GM19043 (cell line): ENCODE measurements around the gene MTHFD1.
"Not testable (repeated sequence)": the region's sequence is repeated elsewhere in the genome, so short reads cannot be mapped to it uniquely, and the experiment has no call there.

Experiments
- ATAC-seq: cut with Tn5 transposase; IDR thresholded peaks from one replicate; pipeline ENCODE4 v1.9.1; 2021; ENCODE audit warnings: low read depth; ENCODE audit not compliant: unreplicated experiment

MTHFD1 gene

DNA sequence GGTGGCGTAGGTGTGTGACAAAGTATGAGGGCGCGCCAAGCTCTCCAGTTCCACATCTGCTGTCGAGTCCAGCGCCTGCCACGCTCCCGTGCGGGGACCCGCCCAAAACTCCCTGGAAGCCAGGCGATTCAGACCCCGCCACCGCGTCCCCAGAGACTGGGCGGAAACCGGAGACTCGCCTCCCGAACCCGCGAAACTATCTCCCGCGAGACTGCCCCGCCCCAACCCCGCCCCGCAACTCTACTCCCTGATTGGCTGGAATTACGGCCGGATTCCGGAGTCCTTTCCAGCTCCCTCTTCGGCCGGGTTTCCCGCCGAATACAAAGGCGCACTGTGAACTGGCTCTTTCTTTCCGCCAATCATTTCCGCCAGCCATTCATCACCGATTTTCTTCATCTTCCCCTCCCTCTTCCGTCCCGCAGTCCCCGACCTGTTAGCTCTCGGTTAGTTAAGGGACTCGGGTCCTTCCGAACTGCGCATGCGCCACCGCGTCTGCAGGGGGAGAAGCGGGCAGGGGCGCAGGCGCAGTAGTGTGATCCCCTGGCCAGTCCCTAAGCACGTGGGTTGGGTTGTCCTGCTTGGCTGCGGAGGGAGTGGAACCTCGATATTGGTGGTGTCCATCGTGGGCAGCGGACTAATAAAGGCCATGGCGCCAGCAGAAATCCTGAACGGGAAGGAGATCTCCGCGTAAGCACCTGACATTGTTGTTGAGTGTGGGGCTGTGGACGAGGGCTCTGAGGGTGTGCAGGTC lies at the start of gene MTHFD1:
Gene MTHFD1, plus strand, starts transcription at position 572 of the 751 bp plus-strand sequence. Its CDS starts 75 bp downstream, at position 647.
- ATAC-seq = peak; percentile 87

DNA sequence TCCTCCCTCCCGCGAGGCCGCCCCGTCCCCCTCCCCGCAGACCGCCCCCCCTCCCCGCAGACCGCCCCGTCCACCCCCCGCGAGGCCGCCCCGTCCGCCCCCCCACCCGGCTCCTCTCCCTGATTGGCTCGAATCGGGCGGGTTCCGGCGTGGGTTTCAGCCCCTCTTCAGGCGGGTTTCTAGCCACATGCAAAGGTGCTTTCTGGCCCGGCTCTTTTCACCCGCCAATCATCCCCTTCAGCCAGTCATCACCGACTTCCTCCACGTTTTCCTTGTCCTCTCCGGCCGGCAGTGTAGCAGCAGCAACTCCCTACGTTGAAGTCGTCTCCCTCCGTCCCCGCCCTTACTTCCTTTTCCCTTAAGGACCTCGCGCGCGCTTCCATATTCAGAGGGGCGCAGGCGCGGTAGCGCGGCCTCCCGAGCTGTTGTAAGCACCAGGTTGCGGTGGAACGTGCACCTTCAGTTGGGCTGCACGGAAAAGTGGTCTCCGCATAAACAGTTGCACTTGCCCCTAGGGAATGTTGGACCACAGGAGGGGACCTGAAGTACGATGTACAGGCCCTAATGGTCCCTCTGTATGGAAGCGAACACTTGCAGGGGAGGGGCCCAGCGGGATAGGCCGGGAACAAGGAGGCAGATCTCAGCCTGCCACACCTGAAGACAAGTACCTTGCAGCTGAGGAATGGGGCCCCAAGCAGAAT lies 49.4 kb upstream of the MTHFD1 start:
- peak; percentile 89 for ATAC-seq

DNA sequence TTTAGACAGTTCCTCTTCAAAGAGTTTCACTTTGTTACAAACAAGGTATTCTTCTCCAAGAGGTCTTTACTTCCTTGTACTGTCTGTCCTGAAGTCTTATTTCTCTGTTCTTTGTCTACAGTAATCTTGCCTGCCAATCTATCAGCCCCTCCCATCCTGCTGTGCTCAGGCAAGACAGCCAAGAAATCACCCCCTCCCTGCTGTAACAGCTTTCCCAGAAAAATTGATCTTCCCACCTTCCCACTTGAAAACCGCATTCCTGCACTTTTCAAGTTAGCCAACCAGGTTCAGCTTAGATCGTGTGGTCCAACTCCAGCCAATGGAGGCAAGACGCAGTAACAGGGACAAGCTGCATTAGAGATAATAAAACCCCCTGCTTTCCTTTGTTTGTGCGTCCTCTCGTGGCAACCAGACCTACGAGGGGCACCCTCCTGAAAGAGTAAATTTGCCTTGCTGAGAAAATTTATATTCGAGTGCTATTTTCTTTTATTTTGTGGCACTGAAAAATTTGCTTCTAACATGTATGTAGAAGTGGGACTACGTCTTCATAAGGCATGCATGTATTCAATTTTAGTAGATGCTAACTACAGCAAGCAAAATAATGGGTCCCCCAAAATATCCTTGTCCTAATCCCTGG lies 47.5 kb upstream of the MTHFD1 start:
- no peak for ATAC-seq

DNA sequence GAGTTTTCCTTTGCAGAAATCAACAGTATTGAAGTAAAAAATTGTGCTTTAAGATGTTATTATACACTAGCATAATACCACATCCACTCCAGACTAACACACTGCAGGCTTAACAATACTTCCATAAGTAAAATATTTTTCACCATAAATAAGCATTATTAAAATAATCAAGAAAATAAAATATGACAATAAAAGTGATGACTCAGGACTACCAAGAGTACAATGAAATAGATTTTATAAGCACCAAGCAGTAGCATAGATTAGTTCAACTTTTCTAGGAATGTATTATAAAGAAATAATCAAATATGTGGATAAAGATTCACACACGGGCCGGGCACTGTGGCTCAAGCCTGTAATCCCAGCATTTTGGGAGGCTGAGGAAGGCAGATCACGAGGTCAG lies 40.4 kb upstream of the MTHFD1 start:
- no peak for ATAC-seq

- no peak for ATAC-seq
Measured at GRCh38 chr14:64349741-64350490, 38.2 kb upstream of the MTHFD1 start.

DNA sequence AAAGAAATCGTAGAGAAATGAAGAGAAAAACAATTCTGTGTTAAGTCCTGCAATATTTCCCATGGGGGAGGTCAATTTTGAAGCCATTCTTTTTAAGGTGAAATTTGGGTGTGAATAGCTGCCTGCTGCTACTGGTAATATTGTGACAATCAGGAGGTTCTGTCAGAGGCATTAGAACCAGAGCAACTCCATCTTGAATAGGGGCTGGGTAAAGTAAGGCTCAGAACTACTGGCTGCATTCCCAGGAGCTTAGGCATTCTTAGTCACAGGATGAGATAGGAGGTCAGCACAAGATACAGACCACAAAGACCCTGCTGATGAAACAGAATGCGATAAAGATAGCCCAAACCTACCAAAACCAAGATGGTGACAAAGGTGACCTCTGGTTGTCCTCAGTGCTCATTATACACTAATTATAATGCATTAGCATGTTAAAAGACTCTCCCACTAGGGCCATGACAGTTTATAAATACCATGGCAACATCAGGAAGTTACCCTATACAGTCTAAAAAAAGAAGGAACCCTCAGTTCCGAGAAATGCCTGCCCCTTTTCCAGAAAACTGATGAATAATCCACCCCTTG lies 24.8 kb upstream of the MTHFD1 start:
- ATAC-seq = no peak

DNA sequence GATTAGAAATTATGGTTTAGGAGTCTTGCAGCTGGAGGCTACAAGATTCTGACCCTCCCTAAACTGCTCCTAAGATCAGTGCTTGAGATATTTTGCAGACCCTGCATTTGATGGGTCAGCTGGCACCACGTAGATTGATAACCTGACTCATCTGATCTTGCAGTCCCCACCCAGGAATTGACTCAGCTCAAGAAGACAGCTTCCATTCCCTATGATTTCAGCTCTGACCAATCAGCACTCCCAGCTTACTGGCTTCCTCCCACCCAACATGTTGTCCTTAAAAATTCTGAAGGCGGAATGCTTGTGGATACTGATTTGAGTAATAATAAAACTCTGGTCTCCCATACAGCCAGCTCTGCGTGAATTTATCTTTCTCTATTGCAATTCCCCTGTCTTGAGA lies 23.2 kb upstream of the MTHFD1 start:
- no peak for ATAC-seq

DNA sequence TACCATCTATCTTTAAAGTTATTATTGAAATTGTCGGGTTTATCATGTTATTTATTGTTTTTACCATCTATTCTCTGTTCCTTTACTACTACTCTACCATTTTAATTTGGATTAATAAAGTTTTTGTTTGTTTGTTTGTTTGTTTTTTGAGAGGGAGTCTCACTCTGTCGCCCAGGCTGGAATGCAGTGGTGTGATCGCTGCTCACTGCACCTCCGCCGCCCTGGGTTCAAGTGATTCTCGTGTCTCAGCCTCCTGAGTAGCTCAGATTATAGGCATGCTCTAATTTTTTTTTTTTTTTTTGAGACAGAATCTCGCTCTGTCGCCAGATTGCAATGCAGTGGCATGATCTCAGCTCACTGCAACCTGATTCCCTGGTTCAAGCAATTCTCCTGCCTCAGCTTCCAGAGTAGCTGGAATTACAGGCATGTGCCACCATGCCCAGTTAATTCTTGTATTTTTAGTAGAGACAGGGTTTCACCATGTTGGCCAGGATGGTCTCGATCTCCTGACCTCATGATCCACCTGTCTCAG lies 22.7 kb upstream of the MTHFD1 start:
- ATAC-seq = not testable (repeated sequence)

- ATAC-seq = no peak
Measured at GRCh38 chr14:64369201-64369600, 19.0 kb upstream of the MTHFD1 start.

GRCh38 chr14:64387232-64387781 lies 846 bp upstream of the MTHFD1 start:
- peak; percentile 30 for ATAC-seq

DNA sequence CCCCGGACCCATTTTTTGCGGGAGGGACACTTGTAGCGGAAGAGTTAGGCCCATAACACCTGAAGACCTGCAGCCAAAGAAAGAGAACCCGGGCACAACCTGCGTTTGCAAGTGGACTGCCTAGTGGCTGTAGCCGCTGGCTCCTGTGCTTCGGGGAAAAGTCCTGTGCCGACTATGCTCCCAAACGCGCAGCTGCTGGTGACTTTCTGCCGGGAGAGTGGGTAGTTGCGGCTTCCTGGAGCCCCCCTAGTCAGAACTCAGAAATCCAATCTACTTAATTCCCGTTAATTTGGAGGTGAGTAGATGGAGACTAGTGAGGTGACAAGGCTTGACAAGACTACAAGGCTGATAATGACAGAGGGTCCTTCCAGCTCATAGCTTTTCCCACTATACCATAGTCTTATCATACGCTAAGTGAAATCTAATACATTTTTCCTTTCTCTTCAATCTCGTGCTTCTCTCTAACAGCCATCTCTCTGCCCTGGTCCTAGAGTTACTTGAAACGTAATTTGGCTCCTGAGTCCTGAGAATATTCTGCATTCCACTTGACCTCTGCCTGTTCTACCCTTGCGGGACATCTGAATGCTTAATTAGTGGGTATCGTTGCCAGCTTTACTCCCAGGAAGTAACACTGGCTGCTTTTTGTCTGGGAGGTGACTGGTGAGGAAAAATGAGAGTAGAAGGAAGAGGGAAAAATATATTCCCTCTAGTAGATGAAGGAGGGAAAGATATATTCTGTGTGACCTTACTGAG lies 556 bp downstream of the MTHFD1 start:
- ATAC-seq = no peak

DNA sequence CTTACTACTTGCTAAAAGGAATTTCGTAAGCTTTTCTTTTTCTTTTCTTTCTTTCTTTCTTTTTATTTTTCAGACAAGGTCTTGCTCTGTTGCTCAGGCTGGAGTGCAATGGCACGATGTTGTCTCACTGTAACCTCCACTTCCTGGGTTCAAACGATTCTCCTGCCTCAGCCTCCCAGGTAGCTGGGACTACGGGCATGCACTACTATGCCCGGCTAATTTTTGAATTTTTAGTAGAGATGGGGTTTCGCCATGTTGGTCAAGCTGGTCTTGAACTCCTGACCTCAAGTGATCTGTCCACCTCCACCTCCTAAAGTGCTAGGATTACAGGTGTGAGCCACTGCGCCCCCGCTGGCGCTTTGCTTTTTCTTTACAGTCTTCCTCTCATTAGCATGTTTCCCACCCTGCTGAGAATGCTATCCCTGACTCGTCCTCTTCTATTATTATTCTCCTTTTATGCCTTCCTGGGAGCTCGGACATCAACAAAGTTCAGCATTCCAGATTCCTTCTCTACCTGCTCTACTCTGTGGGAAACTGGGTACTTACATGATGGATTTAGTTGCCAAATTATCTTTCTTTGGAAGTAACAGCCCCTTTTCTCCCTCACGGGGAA lies 3.1 kb downstream of the MTHFD1 start:
- no peak for ATAC-seq

GRCh38 chr14:64391986-64392385 lies 3.8 kb downstream of the MTHFD1 start:
- no peak for ATAC-seq

DNA sequence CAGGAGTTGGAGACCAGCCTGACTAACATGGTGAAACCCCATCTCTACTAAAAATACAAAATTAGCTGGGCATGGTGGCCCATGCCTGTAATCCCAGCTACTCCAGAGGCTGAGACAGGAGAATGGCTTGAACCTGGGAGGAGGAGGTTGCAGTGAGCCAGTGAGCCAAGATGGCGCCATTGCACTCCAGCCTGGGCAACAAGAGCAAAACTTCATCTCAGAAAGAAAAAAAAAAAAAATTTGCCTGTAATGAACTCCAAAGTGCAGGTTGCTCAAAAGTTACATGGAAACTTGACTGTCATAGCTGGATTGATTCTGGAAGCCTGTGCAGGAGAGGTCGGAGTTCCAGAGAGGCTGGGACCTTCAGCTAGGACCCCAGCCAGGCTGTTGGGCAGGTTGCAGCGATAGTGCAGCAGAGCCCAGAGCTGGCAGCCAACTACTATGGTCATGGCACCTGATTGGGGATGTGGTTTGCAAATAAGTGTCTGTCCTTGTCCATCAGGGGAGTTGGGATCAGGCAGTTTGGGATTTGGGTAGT lies 5.1 kb downstream of the MTHFD1 start:
- not testable (repeated sequence) for ATAC-seq

DNA sequence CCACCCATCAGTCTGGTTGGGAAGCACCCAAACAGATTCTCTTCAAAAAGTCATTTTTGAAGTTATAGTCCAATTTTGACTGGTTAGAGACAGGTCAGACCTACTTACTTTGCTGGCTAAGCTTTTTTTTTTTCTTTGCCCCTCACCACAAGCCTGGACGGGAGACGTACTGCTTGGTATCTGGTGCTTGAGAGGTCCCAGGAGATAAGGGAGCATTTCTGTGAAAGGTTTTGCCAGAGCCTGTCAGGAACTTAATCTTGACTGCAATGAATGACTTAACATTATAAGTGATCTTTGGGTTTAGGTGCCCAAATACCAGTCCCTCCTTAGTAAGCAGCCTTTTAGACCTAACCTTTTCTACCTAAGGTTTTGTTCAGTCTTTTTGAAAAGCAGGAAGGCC lies 6.3 kb downstream of the MTHFD1 start:
- ATAC-seq = no peak

DNA sequence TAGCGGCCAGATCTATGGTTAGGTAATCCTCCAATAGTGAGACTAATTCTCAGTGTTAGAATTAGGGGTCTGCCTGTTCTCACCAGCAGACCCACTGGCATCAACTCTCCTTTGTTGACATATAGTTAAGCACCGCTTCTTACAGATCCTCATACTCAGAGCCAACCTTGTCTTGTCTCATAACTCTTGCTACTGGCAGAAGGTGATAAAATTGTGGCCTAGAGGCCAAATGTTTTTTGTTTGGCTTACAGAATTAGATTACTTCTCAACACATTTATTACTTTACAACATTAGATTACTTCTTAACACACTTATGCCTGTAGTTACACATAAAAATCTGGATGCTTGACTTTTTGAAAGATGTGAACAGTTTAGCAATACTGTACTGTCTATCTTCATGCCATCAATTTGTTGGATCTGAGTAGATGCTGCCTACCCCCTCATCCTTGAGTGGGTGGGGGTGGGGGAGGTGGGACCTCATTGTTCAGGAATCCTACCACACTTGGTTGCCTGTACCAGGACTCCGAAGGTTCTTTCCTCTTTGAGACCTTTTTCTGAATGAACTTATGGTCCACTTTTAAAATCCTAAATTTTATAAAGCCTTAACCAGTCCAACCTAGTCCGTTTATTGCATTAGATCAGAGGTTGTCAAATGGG lies 7.0 kb downstream of the MTHFD1 start:
- ATAC-seq = no peak

- no peak for ATAC-seq
Measured at GRCh38 chr14:64400829-64401459, 12.8 kb downstream of the MTHFD1 start.

DNA sequence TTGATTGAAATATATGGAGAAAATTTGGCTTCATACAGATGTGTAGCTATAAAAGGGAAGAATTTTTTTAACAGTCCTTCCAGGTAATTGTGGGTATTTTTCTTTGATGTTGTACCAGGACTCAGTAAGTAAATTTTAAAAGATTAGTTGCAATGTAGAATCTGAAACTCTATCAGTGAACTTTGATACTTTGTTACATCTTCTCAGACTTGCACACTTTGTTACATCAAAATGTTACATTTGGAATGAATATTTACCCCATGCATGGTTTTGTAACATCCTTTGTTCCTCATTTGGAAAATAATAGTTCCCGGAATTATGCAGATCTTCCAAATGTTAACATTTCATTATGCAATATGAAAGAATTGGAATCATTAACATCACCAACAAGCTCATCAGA lies 13.8 kb downstream of the MTHFD1 start:
- ATAC-seq = no peak
